Ovary (tissue), 3 donors: ENCODE measurements around the gene GGCX.

ENCODE experiments used
- CTCF ChIP-seq, 3 donors: fragments of 450-650 bp in 2 of 3; fragments of 200-600 bp in 1 of 3; IDR thresholded peaks; one replicate each; pipeline versions ENCODE4 v1.5.1 to v1.8.0; 2016 to 2022; ENCODE audit warnings: antibody characterized with exemption in 3 of 3, mild to moderate bottlenecking in 1 of 3
- EP300 ChIP-seq: sonication (generic); formaldehyde crosslinking; IDR thresholded peaks from one replicate; pipeline ENCODE4 v1.6.1; 2017; ENCODE audit warnings: antibody characterized with exemption
- POLR2A ChIP-seq: fragments of 450-650 bp; IDR thresholded peaks from one replicate; pipeline ENCODE4 v1.6.1; 2017; ENCODE audit warnings: antibody characterized with exemption, mild to moderate bottlenecking, moderate library complexity
- donor health status: DM: no; HTN: no; CAD: no.

GRCh38 chr2:85548608-85548900, 12.7 kb downstream of the GGCX start:
- TF ChIP-seq CTCF (IDR thresholded peaks at IDR 0.05) (no peak), POLR2A (no peak), EP300 (no peak)
